Measurements from ENCODE around the gene CHAF1B.

The CHAF1B gene

GRCh38 chr21:36422279-36423098, 37.3 kb downstream of the CHAF1B start:
- Histone ChIP-seq H4K5ac (ENCODE audit: low read length) (no peak overlapping the region), H3K4me3 (ENCODE audit: low read length) (no peak overlapping the region), H3K23ac (ENCODE audit: low read length) (no peak overlapping the region), H4K8ac (ENCODE audit: low read depth, low read length) (no peak overlapping the region), H3K4me2 (ENCODE audit: low read length) (no peak overlapping the region), H3K4ac (ENCODE audit: low read depth, low read length) (no peak overlapping the region), H3K27me3 (ENCODE audit: insufficient read depth, low read length, poor library complexity) (no peaks in the 10 kb centered on the region), H2BK5ac (ENCODE audit: low read length) (peak overlapping the region; percentile 6), H3K36me3 (ENCODE audit: control insufficient read depth, insufficient read depth, low read length) (no peaks in the 10 kb centered on the region), H3K4me1 (ENCODE audit: control insufficient read depth, low read depth, low read length) (peaks cover 7% of the 10 kb centered on the region), H2BK15ac (replicated peaks; ENCODE audit: low read depth) (no peak overlapping the region), H2AK5ac (ENCODE audit: low read length) (no peak overlapping the region), H3K79me2 (ENCODE audit: control insufficient read depth, insufficient read depth, low read length) (no peaks in the 10 kb centered on the region), H3K27ac (ENCODE audit: low read depth, low read length) (no peak overlapping the region), H3K9ac (ENCODE audit: low read length) (peak overlapping the region; percentile 1), H2BK120ac (ENCODE audit: low read depth, low read length) (no peak overlapping the region), H3K56ac (ENCODE audit: low read length) (peak overlapping the region; percentile 57), H3K79me1 (ENCODE audit: low read length) (no peaks in the 10 kb centered on the region), H3K18ac (ENCODE audit: low read length) (no peak overlapping the region)
- no CpG with 5 or more reads among the region's 28 CpGs for WGBS (ENCODE audit: extremely low coverage, insufficient coverage, low lambda C conversion rate)
- peak; percentile 95 for DNase-seq

DNA sequence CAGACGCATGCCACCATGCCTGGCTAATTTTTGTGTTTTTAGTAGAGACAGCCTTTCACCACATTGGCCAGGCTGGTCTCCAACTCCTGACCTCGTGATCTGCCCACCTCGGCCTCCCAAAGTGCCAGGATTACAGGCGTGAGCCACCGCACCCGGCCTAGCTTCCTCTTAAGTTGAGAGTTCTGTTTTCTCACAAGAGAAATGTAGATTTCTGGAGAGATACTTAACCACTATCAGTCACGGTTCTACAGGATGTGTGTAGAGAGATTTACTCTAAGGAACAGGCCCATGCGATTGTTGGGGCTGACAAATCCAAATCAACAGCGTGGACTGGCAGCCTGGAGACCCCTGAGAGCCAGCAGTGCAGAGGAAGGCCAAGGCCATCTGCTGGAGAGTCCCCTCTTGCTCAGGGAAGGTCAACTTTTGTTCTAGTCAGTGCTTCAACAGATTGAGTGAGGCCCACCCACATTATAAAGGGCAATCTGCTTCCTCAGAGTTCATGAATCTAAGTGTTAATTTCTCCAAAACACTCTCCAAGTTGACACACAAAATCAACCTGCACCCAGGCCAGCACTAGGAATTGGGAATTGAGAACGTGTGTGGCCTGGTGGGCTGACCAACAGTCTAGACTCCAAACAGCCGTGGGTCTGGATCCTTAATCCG, 38.7 kb downstream of the CHAF1B start:
- Histone ChIP-seq H3K4ac (ENCODE audit: low read depth, low read length) (no peak overlapping the region), H3K79me2 (ENCODE audit: control insufficient read depth, insufficient read depth, low read length) (no peaks in the 10 kb centered on the region), H4K8ac (ENCODE audit: low read depth, low read length) (no peak overlapping the region), H2BK120ac (ENCODE audit: low read depth, low read length) (no peak overlapping the region), H4K5ac (ENCODE audit: low read length) (no peak overlapping the region), H2AK5ac (ENCODE audit: low read length) (no peak overlapping the region), H3K4me2 (ENCODE audit: low read length) (no peak overlapping the region), H3K27me3 (ENCODE audit: insufficient read depth, low read length, poor library complexity) (no peaks in the 10 kb centered on the region), H3K9ac (ENCODE audit: low read length) (no peak overlapping the region), H3K27ac (ENCODE audit: low read depth, low read length) (no peak overlapping the region), H3K79me1 (ENCODE audit: low read length) (no peaks in the 10 kb centered on the region), H2BK15ac (replicated peaks; ENCODE audit: low read depth) (no peak overlapping the region), H3K56ac (ENCODE audit: low read length) (no peak overlapping the region), H3K4me3 (ENCODE audit: low read length) (no peak overlapping the region), H3K4me1 (ENCODE audit: control insufficient read depth, low read depth, low read length) (peaks cover 7% of the 10 kb centered on the region), H3K23ac (ENCODE audit: low read length) (no peak overlapping the region), H3K36me3 (ENCODE audit: control insufficient read depth, insufficient read depth, low read length) (no peaks in the 10 kb centered on the region), H3K18ac (ENCODE audit: low read length) (no peak overlapping the region), H2BK5ac (ENCODE audit: low read length) (no peak overlapping the region)
- no peak for DNase-seq
- no CpG with 5 or more reads among the region's 12 CpGs for WGBS (ENCODE audit: extremely low coverage, insufficient coverage, low lambda C conversion rate)

- Histone ChIP-seq H3K27me3 (ENCODE audit: insufficient read depth, low read length, poor library complexity) (no peaks in the 10 kb centered on the region), H3K36me3 (ENCODE audit: control insufficient read depth, insufficient read depth, low read length) (no peaks in the 10 kb centered on the region), H2AK5ac (ENCODE audit: low read length) (no peak overlapping the region), H3K4me1 (ENCODE audit: control insufficient read depth, low read depth, low read length) (peaks cover 7% of the 10 kb centered on the region), H3K79me2 (ENCODE audit: control insufficient read depth, insufficient read depth, low read length) (no peaks in the 10 kb centered on the region), H3K4me3 (ENCODE audit: low read length) (no peak overlapping the region), H3K9ac (ENCODE audit: low read length) (no peak overlapping the region), H3K4me2 (ENCODE audit: low read length) (no peak overlapping the region), H2BK15ac (replicated peaks; ENCODE audit: low read depth) (no peak overlapping the region), H3K56ac (ENCODE audit: low read length) (no peak overlapping the region), H4K5ac (ENCODE audit: low read length) (no peak overlapping the region), H3K27ac (ENCODE audit: low read depth, low read length) (no peak overlapping the region), H2BK120ac (ENCODE audit: low read depth, low read length) (no peak overlapping the region), H2BK5ac (ENCODE audit: low read length) (no peak overlapping the region), H3K79me1 (ENCODE audit: low read length) (no peaks in the 10 kb centered on the region), H3K4ac (ENCODE audit: low read depth, low read length) (no peak overlapping the region), H4K8ac (ENCODE audit: low read depth, low read length) (no peak overlapping the region), H3K23ac (ENCODE audit: low read length) (no peak overlapping the region), H3K18ac (ENCODE audit: low read length) (no peak overlapping the region)
- no peak for DNase-seq
- WGBS (ENCODE audit: extremely low coverage, insufficient coverage, low lambda C conversion rate), result no CpG with 5 or more reads among the region's 8 CpGs
These were observed 39.4 kb downstream of the CHAF1B start for GRCh38 chr21:36424592-36424991.

DNA sequence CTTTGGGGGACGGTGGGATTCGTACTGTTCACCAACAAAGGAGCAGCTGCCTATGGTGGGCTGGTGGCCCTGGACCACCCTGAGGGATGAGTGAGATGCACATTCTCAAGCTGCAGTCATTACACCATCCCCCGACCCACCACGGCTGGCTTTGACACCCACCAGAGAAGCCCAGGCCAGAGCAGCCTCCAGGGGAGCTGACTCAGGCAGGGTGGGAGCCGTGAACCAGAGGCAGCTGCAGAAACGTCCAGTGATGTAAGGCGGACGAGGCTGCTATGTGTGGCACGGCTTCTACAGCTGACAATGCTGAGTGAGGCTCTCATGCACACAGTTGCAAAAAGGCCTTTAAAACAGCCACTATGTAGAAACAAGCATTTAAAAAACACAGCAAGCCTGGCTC, 40.1 kb downstream of the CHAF1B start:
- no peak for DNase-seq
- no peak overlapping the region for H2BK15ac ChIP-seq (replicated peaks; ENCODE audit: low read depth)
- H3K56ac ChIP-seq (ENCODE audit: low read length), result no peak overlapping the region
- H3K36me3 ChIP-seq (ENCODE audit: control insufficient read depth, insufficient read depth, low read length), result no peaks in the 10 kb centered on the region
- no peaks in the 10 kb centered on the region for H3K79me1 ChIP-seq (ENCODE audit: low read length)
- H4K8ac ChIP-seq (ENCODE audit: low read depth, low read length), result no peak overlapping the region
- H3K4me3 ChIP-seq (ENCODE audit: low read length), result no peak overlapping the region
- H2AK5ac ChIP-seq (ENCODE audit: low read length), result no peak overlapping the region
- no peak overlapping the region for H3K27ac ChIP-seq (ENCODE audit: low read depth, low read length)
- WGBS (ENCODE audit: extremely low coverage, insufficient coverage, low lambda C conversion rate), result no CpG with 5 or more reads among the region's 9 CpGs
- peaks cover 7% of the 10 kb centered on the region for H3K4me1 ChIP-seq (ENCODE audit: control insufficient read depth, low read depth, low read length)
- no peak overlapping the region for H3K9ac ChIP-seq (ENCODE audit: low read length)
- H4K5ac ChIP-seq (ENCODE audit: low read length), result no peak overlapping the region
- H2BK120ac ChIP-seq (ENCODE audit: low read depth, low read length), result no peak overlapping the region
- no peak overlapping the region for H3K4me2 ChIP-seq (ENCODE audit: low read length)
- H3K18ac ChIP-seq (ENCODE audit: low read length), result no peak overlapping the region
- H3K23ac ChIP-seq (ENCODE audit: low read length), result no peak overlapping the region
- no peak overlapping the region for H3K4ac ChIP-seq (ENCODE audit: low read depth, low read length)
- no peak overlapping the region for H2BK5ac ChIP-seq (ENCODE audit: low read length)
- H3K27me3 ChIP-seq (ENCODE audit: insufficient read depth, low read length, poor library complexity), result no peaks in the 10 kb centered on the region
- no peaks in the 10 kb centered on the region for H3K79me2 ChIP-seq (ENCODE audit: control insufficient read depth, insufficient read depth, low read length)

DNA sequence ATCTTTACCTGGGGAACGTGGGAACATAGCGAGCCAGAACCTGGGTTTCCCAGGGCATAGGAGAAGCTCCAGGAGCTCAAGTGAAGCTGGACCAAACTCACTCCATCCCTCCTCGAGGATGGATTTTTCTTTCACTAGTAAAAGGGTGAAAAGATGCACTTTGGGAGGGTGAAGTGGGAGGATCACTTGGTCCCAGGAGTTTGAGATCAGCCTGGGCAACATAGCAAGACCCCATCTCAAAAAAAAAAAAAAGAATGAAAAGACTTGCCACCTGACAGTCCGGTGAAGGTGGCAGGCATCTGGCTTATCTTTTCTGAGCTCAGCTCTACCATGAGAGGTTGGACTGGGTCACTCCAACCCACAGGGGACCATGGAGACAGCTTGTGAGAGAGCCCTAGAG, 42.3 kb downstream of the CHAF1B start:
- Histone ChIP-seq H3K18ac (ENCODE audit: low read length) (no peak overlapping the region), H3K23ac (ENCODE audit: low read length) (no peak overlapping the region), H3K4me3 (ENCODE audit: low read length) (no peak overlapping the region), H2AK5ac (ENCODE audit: low read length) (no peak overlapping the region), H3K56ac (ENCODE audit: low read length) (no peak overlapping the region), H3K4me1 (ENCODE audit: control insufficient read depth, low read depth, low read length) (peaks cover 6% of the 10 kb centered on the region), H2BK15ac (replicated peaks; ENCODE audit: low read depth) (no peak overlapping the region), H4K8ac (ENCODE audit: low read depth, low read length) (no peak overlapping the region), H3K79me1 (ENCODE audit: low read length) (no peaks in the 10 kb centered on the region), H3K27ac (ENCODE audit: low read depth, low read length) (no peak overlapping the region), H2BK5ac (ENCODE audit: low read length) (no peak overlapping the region), H3K27me3 (ENCODE audit: insufficient read depth, low read length, poor library complexity) (no peaks in the 10 kb centered on the region), H4K5ac (ENCODE audit: low read length) (no peak overlapping the region), H3K9ac (ENCODE audit: low read length) (no peak overlapping the region), H3K4ac (ENCODE audit: low read depth, low read length) (no peak overlapping the region), H3K4me2 (ENCODE audit: low read length) (no peak overlapping the region), H3K36me3 (ENCODE audit: control insufficient read depth, insufficient read depth, low read length) (no peaks in the 10 kb centered on the region), H3K79me2 (ENCODE audit: control insufficient read depth, insufficient read depth, low read length) (no peaks in the 10 kb centered on the region), H2BK120ac (ENCODE audit: low read depth, low read length) (no peak overlapping the region)
- no peak for DNase-seq
- no CpG with 5 or more reads among the region's 4 CpGs for WGBS (ENCODE audit: extremely low coverage, insufficient coverage, low lambda C conversion rate)
